SK-N-MC (cell line): ENCODE data around the gene PDSS2.

Experiments
- EZH2 ChIP-seq: fragments of 200-600 bp; sonication (generic); IDR thresholded peaks from one replicate; pipeline ENCODE4 v1.6.1; 2017; ENCODE audit warnings: antibody characterized with exemption
- POLR2AphosphoS5 ChIP-seq: IDR thresholded peaks from 2 replicates; pipeline ENCODE4 v1.6.1; 2012; ENCODE audit warnings: mild to moderate bottlenecking, low read depth, low read length, borderline replicate concordance

GRCh38 chr6:107198631-107199416 lies 260.5 kb downstream of the PDSS2 start:
- no peak for TF ChIP-seq EZH2
- no peak for TF ChIP-seq POLR2AphosphoS5
